Central memory CD8-positive, alpha-beta T cell (primary cell): ENCODE results near the gene GID8.

Experiments
- ATAC-seq: fragments of 150-1000 bp; cut with Tn5 transposase; replicated peaks from 2 replicates; pipeline ENCODE4 v1.10.0; 2022; ENCODE audit warnings: mild to moderate bottlenecking, moderate FRiP score, moderate number of reproducible peaks; ENCODE audit not compliant: poor library complexity, severe bottlenecking; ENCODE audit errors: extremely low read depth
- DNase-seq, 2 donors: peaks; one replicate each; pipeline ENCODE4 v3.0.0; 2021; ENCODE audit warnings: low spot score in 2 of 2
- H3K27ac Mint-ChIP-seq: one replicate; pipeline ENCODE4 v1.8.0; 2022; ENCODE audit warnings: low read depth, mild to moderate bottlenecking, moderate library complexity, mixed read lengths
- H3K27me3 Mint-ChIP-seq: one replicate; pipeline ENCODE4 v1.8.0; 2022; ENCODE audit warnings: mixed read lengths
- H3K36me3 Mint-ChIP-seq: one replicate; pipeline ENCODE4 v1.8.0; 2022; ENCODE audit warnings: mild to moderate bottlenecking, moderate library complexity, mixed read lengths; ENCODE audit not compliant: insufficient read depth
- H3K4me1 Mint-ChIP-seq: one replicate; pipeline ENCODE4 v1.8.0; 2022; ENCODE audit warnings: mixed read lengths
- H3K4me3 Mint-ChIP-seq: one replicate; pipeline ENCODE4 v1.8.0; 2022; ENCODE audit warnings: mild to moderate bottlenecking, moderate library complexity, mixed read lengths
- H3K9me3 Mint-ChIP-seq: one replicate; pipeline ENCODE4 v1.8.0; 2022; ENCODE audit warnings: mixed read lengths

Gene GID8

DNA sequence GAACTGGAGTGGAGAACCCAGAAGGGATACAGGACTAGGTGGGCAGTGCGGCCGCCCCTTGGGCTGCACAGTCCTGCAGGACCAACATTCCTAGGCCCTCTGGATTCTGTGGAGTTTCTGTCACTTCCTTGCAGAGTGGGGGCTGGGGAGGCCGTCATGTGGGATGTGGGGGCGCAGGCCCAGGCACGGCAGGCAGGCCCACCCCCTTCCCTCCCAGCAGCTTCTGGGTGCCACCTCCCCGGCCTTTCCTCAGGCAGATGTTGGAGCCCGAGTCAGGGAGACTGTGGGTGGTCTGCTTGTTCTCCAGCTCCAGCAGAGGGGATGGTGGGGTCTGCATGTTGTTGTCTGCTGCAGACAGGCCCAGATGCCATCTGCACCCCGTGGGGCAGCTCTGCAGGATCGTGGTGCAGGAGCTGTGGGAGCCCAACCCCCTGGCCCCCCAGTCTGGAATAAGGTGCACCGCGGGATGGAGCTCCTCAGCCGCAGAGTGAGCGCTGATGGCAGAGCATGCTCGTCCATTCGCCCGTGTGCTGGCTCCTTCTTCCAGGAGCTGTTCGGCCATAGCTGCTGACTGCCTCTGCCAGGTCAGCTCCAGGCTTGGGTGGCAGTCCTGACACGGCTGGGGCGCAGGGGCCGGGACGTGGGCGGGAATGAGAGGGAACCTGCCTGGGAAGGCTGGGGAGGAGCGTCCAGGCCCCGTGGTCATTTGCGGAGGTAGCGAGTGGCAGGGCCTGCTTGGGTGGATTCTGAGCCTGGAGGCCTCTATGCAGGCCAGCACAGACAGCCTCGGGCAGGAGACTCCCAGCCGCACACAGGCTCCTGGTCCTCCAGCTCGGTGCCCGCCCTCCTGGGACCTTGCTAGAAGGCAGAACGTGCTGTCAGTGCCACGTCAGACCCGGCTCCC lies 32.6 kb downstream of the GID8 start:
- no peak overlapping the region for H3K4me3 Mint-ChIP-seq
- no peaks in the 10 kb centered on the region for H3K9me3 Mint-ChIP-seq
- no peak overlapping the region for H3K27ac Mint-ChIP-seq
- peaks cover 14% of the 10 kb centered on the region for H3K4me1 Mint-ChIP-seq
- ATAC-seq (no peak), DNase-seq (no peak)
- peaks cover 3% of the 10 kb centered on the region for H3K36me3 Mint-ChIP-seq
- peaks cover 36% of the 10 kb centered on the region for H3K27me3 Mint-ChIP-seq

DNA sequence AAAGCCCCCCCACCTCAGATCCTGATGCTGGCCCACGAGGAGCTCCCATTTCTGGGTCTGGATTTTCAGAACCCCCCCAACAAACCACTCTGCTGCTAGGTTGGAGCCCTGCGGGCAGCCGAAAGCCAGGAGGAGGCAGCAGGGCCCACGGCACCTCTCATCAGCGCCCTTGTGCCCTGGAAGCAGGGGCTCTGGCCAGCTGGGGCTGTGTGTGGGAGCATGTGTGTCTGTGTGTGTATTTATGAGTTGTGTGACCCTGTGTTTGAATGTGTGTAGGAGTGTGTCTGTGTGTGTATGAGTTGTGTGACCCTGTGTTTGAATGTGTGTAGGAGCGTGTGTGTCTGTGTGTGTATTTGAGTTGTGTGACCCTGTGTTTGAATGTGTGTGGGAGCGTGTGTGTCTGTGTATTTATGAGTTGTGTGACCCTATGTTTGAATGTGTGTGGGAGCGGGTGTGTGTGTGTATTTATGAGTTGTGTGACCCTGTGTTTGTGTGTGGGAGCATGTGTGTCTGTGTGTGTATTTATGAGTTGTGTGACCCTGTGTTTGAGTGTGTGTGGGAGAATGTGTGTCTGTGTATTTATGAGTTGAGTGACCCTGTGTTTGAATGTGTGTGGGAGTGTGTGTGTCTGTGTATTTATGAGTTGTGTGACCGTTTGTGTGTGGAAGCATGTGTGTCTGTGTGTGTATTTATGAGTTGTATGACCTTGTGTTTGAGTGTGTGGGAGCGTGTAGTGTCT lies 33.4 kb downstream of the GID8 start:
- peak overlapping the region; percentile 0 for H3K27ac Mint-ChIP-seq
- H3K36me3 Mint-ChIP-seq, result peaks cover 3% of the 10 kb centered on the region
- H3K4me1 Mint-ChIP-seq, result peaks cover 14% of the 10 kb centered on the region
- peaks cover 36% of the 10 kb centered on the region for H3K27me3 Mint-ChIP-seq
- DNase-seq, result no peak
- no peak for ATAC-seq
- H3K9me3 Mint-ChIP-seq, result no peaks in the 10 kb centered on the region
- peak overlapping the region; percentile 65 for H3K4me3 Mint-ChIP-seq

DNA sequence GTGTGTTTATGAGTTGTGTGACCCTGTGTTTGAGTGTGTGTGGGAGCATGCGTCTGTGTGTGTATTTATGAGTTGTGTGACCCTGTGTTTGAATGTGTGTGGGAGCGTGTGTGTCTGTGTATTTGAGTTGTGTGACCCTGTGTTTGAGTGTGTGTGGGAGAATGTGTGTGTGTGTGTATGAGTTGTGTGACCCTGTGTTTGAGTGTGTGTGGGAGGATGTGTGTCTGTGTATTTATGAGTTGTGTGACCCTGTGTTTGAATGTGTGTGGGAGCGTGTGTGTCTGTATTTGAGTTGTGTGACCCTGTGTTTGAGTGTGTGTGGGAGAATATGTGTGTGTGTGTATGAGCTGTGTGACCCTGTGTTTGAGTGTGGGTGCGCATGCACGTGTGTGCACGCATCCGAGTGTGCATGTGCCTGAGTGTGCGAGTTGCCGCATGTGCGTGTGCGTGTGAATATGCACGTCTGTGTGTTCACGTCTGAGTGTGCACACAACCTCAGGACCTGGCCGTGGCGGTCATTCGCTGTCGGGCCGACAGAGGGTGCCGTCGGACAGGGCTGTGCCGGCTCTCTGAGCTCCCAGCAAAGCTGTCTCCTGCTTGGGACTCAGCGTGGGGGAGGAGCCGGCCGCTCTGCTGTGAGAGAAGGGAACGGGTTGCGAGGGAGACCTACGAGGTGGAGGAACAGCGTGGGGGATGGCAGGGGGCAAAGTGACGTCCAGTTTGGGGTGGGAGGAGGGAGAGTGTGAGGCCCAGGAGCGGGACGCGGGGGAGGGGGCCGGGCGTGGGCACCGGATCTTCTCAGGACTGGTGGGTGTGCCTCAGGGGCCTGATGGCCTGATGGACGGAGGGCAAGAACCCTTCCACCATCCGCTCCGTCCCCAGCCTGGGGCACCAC lies 34.2 kb downstream of the GID8 start:
- DNase-seq (peak; percentile 77 to 81), ATAC-seq (peak; percentile 90)
- peaks cover 36% of the 10 kb centered on the region for H3K27me3 Mint-ChIP-seq
- H3K4me3 Mint-ChIP-seq, result peak overlapping the region; percentile 65
- peaks cover 3% of the 10 kb centered on the region for H3K36me3 Mint-ChIP-seq
- H3K4me1 Mint-ChIP-seq, result peaks cover 14% of the 10 kb centered on the region
- peak overlapping the region; percentile 0 for H3K27ac Mint-ChIP-seq
- H3K9me3 Mint-ChIP-seq, result no peaks in the 10 kb centered on the region

DNA sequence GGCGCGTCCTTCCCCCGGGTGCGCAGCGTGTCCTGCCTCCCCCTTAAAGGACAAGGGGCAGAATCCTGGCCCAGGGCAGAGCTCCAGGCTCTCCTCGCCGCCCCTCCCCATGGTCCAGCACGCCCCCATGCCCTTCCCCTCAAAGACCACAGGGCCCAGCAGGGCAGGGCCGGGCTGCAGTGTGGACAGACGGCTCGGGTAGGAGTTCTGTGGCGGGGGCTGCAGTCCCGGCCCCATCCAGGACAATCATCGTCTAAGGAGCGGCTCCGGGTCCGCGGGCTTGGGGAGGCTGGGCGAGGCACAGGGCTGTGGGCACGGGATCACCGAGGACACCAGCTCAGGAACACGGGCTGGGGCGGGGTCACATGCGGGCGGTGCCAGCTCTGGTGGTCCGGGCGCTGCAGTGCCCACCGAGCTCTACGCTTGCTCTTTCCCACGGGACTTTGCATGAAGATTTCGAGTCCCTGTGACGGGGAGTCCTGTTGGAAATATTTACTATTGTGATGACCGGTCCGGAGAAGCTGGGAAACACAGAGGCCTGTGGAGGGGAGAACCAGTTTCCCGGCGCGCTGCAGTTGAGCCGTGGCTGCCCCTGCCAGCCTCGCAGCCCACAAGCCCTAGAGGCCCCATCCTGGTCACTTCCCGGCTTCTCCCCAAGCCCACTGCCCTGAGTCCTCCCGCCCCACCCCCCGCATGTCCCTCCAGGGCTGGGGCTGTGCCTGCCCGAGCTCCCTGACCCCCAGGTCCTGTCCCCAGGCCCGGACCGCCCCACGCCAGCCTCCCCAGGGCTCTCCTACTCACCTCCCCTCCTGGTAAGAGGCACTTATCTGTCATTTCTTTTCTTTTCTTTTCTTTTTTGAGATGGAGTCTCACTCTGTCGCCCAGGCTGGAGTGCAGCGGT lies 35.1 kb downstream of the GID8 start:
- ATAC-seq, result no peak
- no peak for DNase-seq
- Mint-ChIP-seq H3K9me3 (no peaks in the 10 kb centered on the region), H3K27me3 (peaks cover 37% of the 10 kb centered on the region), H3K36me3 (peaks cover 7% of the 10 kb centered on the region), H3K4me1 (peaks cover 20% of the 10 kb centered on the region), H3K4me3 (peak overlapping the region; percentile 65), H3K27ac (peak overlapping the region; percentile 0)

DNA sequence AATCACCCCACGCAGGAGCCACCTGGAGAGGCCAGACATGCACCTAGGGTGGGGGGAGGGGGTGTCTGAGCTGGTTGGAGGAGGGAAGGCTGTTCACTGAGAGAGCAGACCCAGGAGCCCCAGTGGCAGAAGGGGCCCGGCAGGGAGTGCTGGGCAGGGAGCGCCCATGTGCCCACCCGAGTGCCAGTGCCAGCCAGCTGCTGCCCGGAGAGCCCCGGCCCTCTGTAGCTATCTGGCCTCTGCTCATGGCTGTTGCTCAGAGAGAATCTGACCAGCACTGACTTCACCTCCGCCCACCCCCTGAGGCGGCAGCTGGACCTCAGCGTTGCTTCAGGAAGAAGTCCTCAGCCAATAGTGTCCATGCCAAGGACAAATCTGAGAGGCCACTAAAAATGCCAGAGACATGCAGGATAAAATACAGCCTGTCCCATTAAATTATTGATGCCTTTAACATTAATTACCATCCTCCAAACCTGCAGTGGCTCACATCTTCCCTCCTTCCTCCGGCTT lies 37.4 kb downstream of the GID8 start:
- Mint-ChIP-seq H3K4me1 (peaks cover 26% of the 10 kb centered on the region), H3K36me3 (peaks cover 4% of the 10 kb centered on the region), H3K9me3 (no peaks in the 10 kb centered on the region), H3K27me3 (peaks cover 59% of the 10 kb centered on the region), H3K4me3 (no peak overlapping the region), H3K27ac (no peak overlapping the region)
- ATAC-seq (no peak), DNase-seq (no peak)

DNA sequence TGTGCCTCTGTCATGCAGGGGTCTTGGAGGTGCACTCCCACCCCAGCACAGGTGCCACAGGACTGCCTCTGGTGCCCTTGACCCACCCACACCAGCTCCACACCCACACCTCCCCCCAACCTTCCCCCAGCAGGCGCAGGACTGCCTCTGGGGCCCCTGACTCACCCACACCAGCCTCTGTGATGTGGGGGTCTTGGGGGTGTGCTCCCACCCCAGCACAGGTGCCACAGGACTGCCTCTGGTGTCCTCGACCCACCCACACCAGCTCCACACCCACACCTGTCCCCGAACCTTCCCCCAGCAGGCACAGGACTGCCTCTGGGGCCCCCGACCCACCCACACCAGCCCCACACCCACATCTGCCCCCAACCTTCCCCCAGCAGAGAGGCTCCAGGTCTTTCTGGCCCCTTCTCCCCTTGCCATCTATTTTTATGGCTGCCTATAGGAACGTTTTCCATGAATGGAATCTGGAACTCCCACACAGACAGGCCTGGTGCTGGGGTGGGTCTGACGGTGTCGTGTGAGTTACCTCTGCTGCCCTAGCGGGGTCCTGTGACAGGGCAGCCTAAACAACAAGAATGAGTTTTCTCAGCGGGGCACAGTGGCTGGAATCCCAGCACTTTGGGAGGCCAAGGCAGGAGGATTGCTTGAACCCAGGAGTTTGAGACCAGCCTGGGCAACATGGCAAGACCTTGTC lies 38.0 kb downstream of the GID8 start:
- H3K4me1 Mint-ChIP-seq, result peaks cover 28% of the 10 kb centered on the region
- H3K27ac Mint-ChIP-seq, result peak overlapping the region; percentile 33
- H3K27me3 Mint-ChIP-seq, result peaks cover 63% of the 10 kb centered on the region
- H3K9me3 Mint-ChIP-seq, result no peaks in the 10 kb centered on the region
- no peak overlapping the region for H3K4me3 Mint-ChIP-seq
- H3K36me3 Mint-ChIP-seq, result peaks cover 6% of the 10 kb centered on the region
- DNase-seq (no peak), ATAC-seq (no peak)

DNA sequence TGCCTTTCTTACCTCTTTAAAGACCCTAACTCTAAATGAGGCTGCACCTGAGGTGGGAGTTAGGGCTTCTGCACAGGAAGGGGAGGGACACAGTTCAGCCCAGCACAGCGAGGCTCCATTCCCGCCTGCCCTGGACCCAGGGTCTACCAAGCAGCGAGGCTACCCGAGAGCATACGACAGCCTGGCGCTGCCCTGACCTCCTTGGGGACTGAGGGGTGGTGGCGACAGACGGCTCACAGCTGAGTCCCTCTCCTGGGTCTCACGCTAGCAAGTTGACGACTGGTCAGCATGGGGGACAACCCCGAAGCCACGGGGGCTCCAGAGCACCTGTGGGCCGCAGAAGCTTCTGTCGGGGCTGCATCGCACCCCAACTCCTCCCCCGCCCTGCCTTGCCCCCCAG lies 38.9 kb downstream of the GID8 start:
- no peak for ATAC-seq
- peak overlapping the region; percentile 33 for H3K27ac Mint-ChIP-seq

DNA sequence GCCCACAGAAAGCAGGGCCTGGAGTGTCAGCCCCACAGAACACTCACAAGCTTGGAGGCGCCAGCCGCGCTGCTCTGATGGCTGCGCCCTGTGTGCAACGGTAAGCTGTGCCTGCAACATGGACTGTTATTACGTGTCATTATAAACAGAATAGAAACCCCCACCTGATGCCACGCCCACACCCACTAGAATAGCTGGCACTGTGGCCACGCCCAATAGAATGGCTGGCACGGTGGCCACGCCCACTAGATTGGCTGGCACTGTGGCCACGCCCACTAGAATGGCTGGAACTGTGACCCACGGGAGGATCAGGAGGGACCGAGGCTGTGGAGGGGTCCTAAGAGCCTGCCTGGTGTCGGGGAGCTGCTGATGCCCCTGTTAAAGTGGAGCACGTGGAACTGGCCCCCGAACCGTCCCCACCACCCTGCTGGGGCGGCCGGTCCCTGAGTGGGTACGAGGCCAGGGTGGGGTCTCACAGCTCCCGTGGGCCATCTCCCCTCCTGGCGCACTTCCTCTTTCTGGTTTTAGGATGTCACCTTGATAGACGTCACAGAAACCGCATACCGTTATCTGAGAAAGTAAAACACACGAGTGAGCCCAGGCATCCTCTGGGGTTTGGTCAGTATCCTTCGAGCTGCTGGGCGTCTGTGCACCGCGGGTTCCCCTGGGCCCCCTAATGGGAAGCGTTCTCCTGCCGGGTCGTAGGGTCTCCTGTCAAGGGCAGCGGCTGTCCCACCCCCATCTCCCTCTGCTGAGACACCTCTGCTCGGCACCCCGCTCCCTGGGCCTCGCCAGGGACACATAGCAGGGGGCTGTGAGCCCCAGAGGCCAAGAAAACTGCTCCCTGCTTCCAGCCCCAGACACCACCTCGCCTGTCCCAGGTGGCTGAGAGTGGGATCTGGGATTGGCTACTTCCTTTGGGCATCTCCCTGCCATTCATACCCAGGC lies 39.9 kb downstream of the GID8 start:
- ATAC-seq (peak; percentile 84), DNase-seq (peak; percentile 72 to 88)
- no peaks in the 10 kb centered on the region for H3K9me3 Mint-ChIP-seq
- H3K4me3 Mint-ChIP-seq, result peak overlapping the region; percentile 74
- H3K27me3 Mint-ChIP-seq, result peaks cover 64% of the 10 kb centered on the region
- H3K36me3 Mint-ChIP-seq, result peaks cover 6% of the 10 kb centered on the region
- H3K4me1 Mint-ChIP-seq, result peaks cover 32% of the 10 kb centered on the region
- H3K27ac Mint-ChIP-seq, result peak overlapping the region; percentile 87

More for the DNA sequence above, 38.9 kb downstream of the GID8 start:
- no peak for DNase-seq
- H3K4me1 Mint-ChIP-seq, result peaks cover 31% of the 10 kb centered on the region
- peaks cover 6% of the 10 kb centered on the region for H3K36me3 Mint-ChIP-seq
- H3K27me3 Mint-ChIP-seq, result peaks cover 63% of the 10 kb centered on the region
- no peak overlapping the region for H3K4me3 Mint-ChIP-seq
- H3K9me3 Mint-ChIP-seq, result no peaks in the 10 kb centered on the region

DNA sequence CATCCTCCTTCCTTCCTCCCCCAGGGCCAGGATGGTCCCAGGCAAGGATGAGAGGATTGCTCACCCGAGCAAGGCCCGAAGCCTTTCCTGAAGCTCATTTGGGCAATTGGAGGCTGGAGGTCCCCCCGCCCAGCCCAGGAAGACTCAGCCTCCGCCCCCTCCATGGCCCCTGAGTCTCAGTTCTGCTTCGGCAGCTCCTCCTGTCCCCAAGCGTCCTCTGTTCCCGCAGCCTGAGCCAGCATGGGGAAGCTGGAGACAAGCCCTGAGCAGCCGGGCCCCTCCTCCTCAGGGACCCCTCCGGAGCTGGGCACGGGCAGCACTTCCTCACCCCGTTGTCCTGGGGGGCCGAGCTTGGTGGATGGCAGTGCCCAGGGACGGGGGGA lies 40.6 kb downstream of the GID8 start:
- Mint-ChIP-seq H3K4me1 (peaks cover 32% of the 10 kb centered on the region), H3K36me3 (peaks cover 6% of the 10 kb centered on the region), H3K27me3 (peaks cover 69% of the 10 kb centered on the region), H3K27ac (peak overlapping the region; percentile 87), H3K9me3 (no peaks in the 10 kb centered on the region), H3K4me3 (peak overlapping the region; percentile 74)
- DNase-seq (no peak), ATAC-seq (no peak)

DNA sequence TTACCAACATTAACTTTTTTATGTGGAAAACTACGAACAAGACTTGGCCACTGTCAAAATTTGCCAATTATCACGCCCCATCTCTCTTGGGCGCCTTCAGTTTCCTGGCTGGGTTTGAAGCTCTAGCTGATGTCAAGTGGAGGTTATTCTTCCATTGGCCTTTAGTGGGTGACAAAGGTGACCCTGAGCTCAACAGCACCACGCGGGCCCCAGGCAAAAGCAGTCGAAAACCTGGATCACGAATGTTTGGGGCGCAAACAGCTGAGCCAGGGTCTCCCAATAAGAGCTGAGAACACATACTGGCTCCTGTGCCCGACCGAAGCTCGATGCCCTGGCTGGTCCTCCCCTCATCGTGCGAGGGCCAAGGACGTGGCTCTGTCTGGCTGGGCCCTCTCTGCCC lies 41.4 kb downstream of the GID8 start:
- ATAC-seq (no peak), DNase-seq (no peak)
- Mint-ChIP-seq H3K4me1 (peaks cover 32% of the 10 kb centered on the region), H3K4me3 (no peak overlapping the region), H3K9me3 (no peaks in the 10 kb centered on the region), H3K27me3 (peaks cover 69% of the 10 kb centered on the region), H3K27ac (no peak overlapping the region), H3K36me3 (peaks cover 8% of the 10 kb centered on the region)
